AG04450 (cell line): ENCODE results near the gene SORL1. TPM values are rescaled to one million over a fixed set of nuclear protein-coding genes. Genes with fewer than 3 reads are reported as not detected.

Source experiments
- CTCF ChIA-PET: fragments of 300-600, 350-600 bp; formaldehyde crosslinking; extraction: SDS; loops from one replicate; lab custom pipeline; 2022; ENCODE audit warnings: antibody characterized with exemption, inconsistent platforms; lab: Charles Lee
- POLR2A ChIA-PET: fragments of 350-600 bp; formaldehyde crosslinking; extraction: SDS; loops from one replicate; lab custom pipeline; 2021; ENCODE audit warnings: antibody characterized with exemption, inconsistent platforms; lab: Yijun Ruan, JAX
- DNase-seq: peaks from one replicate; pipeline ENCODE4 v3.0.0-alpha.2; 2011; ENCODE audit warnings: low read depth, low spot score
- H3K27ac ChIP-seq: one replicate; pipeline ENCODE4 v1.5.1; 2012; ENCODE audit warnings: low read depth, low read length, control low read depth
- H3K27me3 ChIP-seq: one replicate; pipeline ENCODE4 v1.6.0; 2012; ENCODE audit warnings: low read length; ENCODE audit not compliant: control insufficient read depth, insufficient read depth
- H3K4me3 ChIP-seq: 2 replicates; pipeline ENCODE4 v1.5.1; 2011; ENCODE audit warnings: mild to moderate bottlenecking, low read depth, low read length, control low read depth
- H3K9me3 ChIP-seq: 2 replicates; pipeline ENCODE4 v1.5.1; 2012; ENCODE audit warnings: low read length; ENCODE audit not compliant: control insufficient read depth, insufficient read depth
- CTCF ChIP-seq: IDR thresholded peaks from 2 replicates; pipeline ENCODE4 v1.5.1; 2011; ENCODE audit warnings: low read depth, low read length, control low read depth, inconsistent platforms
- polyA plus RNA-seq: library from polyadenylated mRNA; depleted of rRNA; stranded (reverse); fragments of >200 nt; gene quantifications from 2 replicates; pipeline ENCODE4 v1.2.3, GENCODE V29; 2011

The SORL1 gene
- polyA plus RNA-seq, 1 experiment = 5.4 TPM

GRCh38 chr11:121669422-121669821 lies 217.3 kb downstream of the SORL1 start:
- ChIA-PET CTCF (interaction anchor here (1.2 to 1.4 kb wide), 3 partner anchors 14 to 836 kb away, joined by 4 to 13 read pairs (median 4); no protein-coding TSS in a partner anchor), POLR2A (no interaction called here)
- no peak overlapping the region for H3K4me3 ChIP-seq
- no peaks in the 10 kb centered on the region for H3K27me3 ChIP-seq
- DNase-seq = no peak
- H3K27ac ChIP-seq = no peak overlapping the region
- H3K9me3 ChIP-seq = no peaks in the 10 kb centered on the region; the same call in 1 of the 2 replicates
- TF ChIP-seq CTCF = no peak

GRCh38 chr11:121670266-121670665 lies 218.2 kb downstream of the SORL1 start:
- H3K9me3 ChIP-seq = no peaks in the 10 kb centered on the region; the same call in 1 of the 2 replicates
- H3K4me3 ChIP-seq = no peak overlapping the region
- ChIA-PET CTCF (interaction anchor here (1.2 to 1.4 kb wide), 3 partner anchors 15 to 835 kb away, joined by 4 to 13 read pairs (median 4); no protein-coding TSS in a partner anchor), POLR2A (interaction anchor here (0.6 kb wide), 1 partner anchor 430 kb away, joined by 3 read pairs; no protein-coding TSS in a partner anchor)
- no peak for TF ChIP-seq CTCF
- H3K27ac ChIP-seq = no peak overlapping the region
- DNase-seq = no peak
- H3K27me3 ChIP-seq = no peaks in the 10 kb centered on the region

- CTCF ChIA-PET = no interaction called here
- no peak for DNase-seq
- no peak for TF ChIP-seq CTCF
- Histone ChIP-seq H3K9me3 (no peaks in the 10 kb centered on the region; the same call in 1 of the 2 replicates), H3K27me3 (no peaks in the 10 kb centered on the region), H3K4me3 (no peak overlapping the region), H3K27ac (no peak overlapping the region)
- POLR2A ChIA-PET = interaction anchor here (0.6 kb wide), 2 partner anchors 51 to 429 kb away, joined by 3 to 5 read pairs; no protein-coding TSS in a partner anchor
Observed at GRCh38 chr11:121670805-121671282, 218.7 kb downstream of the SORL1 start.

GRCh38 chr11:121671283-121672168 lies 219.4 kb downstream of the SORL1 start:
- H3K27ac ChIP-seq = no peak overlapping the region
- H3K27me3 ChIP-seq = no peaks in the 10 kb centered on the region
- TF ChIP-seq CTCF = no peak
- no peak for DNase-seq
- POLR2A ChIA-PET = interaction anchor here (0.6 to 0.7 kb wide), 4 partner anchors 51 to 1085 kb away, joined by 4 to 7 read pairs (median 6); no protein-coding TSS in a partner anchor
- H3K9me3 ChIP-seq = no peaks in the 10 kb centered on the region; the same call in 1 of the 2 replicates
- CTCF ChIA-PET = no interaction called here
- H3K4me3 ChIP-seq = no peak overlapping the region
